Muscle layer of duodenum (tissue), 2 donors: ENCODE data around the gene YAF2.
"Not testable (repeated sequence)": the region's sequence is repeated elsewhere in the genome, so short reads cannot be mapped to it uniquely, and the experiment has no call there.

Experiments used
- H3K27ac ChIP-seq: one replicate; pipeline ENCODE4 v1.7.0; 2013; ENCODE audit warnings: mild to moderate bottlenecking, low read length
- H3K27me3 ChIP-seq: one replicate; pipeline ENCODE4 v1.7.0; 2013; ENCODE audit warnings: low read depth, mild to moderate bottlenecking, control low read depth, low read length
- H3K36me3 ChIP-seq, 2 donors: one replicate each; pipeline ENCODE4 v1.7.0; 2013; ENCODE audit warnings: low read length in 2 of 2, control low read depth in 1 of 2, mild to moderate bottlenecking in 1 of 2; ENCODE audit not compliant: insufficient read depth in 2 of 2, control insufficient read depth in 1 of 2
- H3K4me1 ChIP-seq, 2 donors: one replicate each; pipeline ENCODE4 v1.7.0; 2013; ENCODE audit warnings: low read length in 2 of 2, mild to moderate bottlenecking in 2 of 2, control low read depth in 1 of 2, moderate library complexity in 1 of 2; ENCODE audit not compliant: insufficient read depth in 2 of 2, control insufficient read depth in 1 of 2
- H3K4me3 ChIP-seq, 2 donors: one replicate each; pipeline ENCODE4 v1.7.0; 2013; ENCODE audit warnings: low read length in 2 of 2, low read depth in 1 of 2, mild to moderate bottlenecking in 1 of 2
- H3K9me3 ChIP-seq, 2 donors: one replicate each; pipeline ENCODE4 v1.7.0; 2013; ENCODE audit warnings: low read length in 2 of 2, control low read depth in 1 of 2, mild to moderate bottlenecking in 1 of 2; ENCODE audit not compliant: control insufficient read depth in 1 of 2
- donor health status: healthy.

The YAF2 gene

DNA sequence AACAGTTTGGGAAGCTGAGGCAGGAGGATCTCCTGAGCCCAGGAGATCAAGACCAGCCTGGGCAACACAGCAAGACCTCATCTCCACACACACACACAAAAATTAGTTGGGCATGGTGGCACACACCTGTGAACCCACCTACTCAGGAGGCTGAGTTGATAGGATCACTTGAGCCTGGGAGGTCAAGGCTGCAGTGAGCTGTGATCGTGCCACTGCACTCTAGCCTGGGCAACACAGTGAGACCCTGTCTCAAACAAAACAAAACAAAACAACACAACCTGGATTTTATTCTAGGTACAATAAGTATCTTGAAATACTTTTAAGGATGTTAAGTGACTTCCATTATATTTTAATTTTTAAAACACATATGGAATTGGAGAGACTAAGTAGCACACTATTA, 45.8 kb downstream of the YAF2 start:
- Histone ChIP-seq H3K36me3 (peaks cover 6 to 10% of the 10 kb centered on the region in 2 donors), H3K27me3 (no peaks in the 10 kb centered on the region), H3K4me1 (no peaks in the 10 kb centered on the region), H3K9me3 (no peaks in the 10 kb centered on the region), H3K4me3 (no peak overlapping the region), H3K27ac (no peak overlapping the region)

GRCh38 chr12:42190376-42190775, 47.7 kb downstream of the YAF2 start:
- Histone ChIP-seq H3K36me3 (peaks cover 0 to 5% of the 10 kb centered on the region in 2 donors), H3K4me1 (no peaks in the 10 kb centered on the region), H3K4me3 (no peak overlapping the region), H3K27ac (no peak overlapping the region), H3K27me3 (no peaks in the 10 kb centered on the region), H3K9me3 (no peaks in the 10 kb centered on the region)

DNA sequence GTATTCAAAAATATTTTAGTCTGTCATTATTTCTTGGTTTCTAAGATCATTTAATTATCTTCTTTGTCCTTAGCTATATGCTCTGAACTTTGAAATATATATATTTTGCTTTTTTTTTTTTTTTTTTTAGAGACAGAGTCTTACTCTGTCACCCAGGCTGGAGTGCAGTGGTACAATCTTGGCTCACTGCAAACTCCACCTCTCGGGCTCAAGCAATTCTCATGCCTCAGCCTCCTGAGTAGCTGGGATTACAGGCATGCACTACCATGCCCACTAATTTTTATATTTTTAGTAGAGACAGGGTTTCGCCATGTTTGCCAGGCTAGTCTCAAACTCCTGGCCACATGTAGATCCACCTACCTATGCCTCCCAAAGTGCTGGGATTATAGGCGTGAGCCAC, 49.8 kb downstream of the YAF2 start:
- not testable (repeated sequence) for H3K4me1 ChIP-seq, H3K36me3 ChIP-seq, H3K4me3 ChIP-seq, H3K27ac ChIP-seq, H3K9me3 ChIP-seq, H3K27me3 ChIP-seq

- H3K27ac ChIP-seq = no peak overlapping the region
- no peaks in the 10 kb centered on the region for H3K4me1 ChIP-seq
- peaks cover 0 to 5% of the 10 kb centered on the region in 2 donors for H3K36me3 ChIP-seq
- no peak overlapping the region for H3K4me3 ChIP-seq
- H3K9me3 ChIP-seq = no peaks in the 10 kb centered on the region
- no peaks in the 10 kb centered on the region for H3K27me3 ChIP-seq
Observed at GRCh38 chr12:42187799-42188198, 50.2 kb downstream of the YAF2 start.

DNA sequence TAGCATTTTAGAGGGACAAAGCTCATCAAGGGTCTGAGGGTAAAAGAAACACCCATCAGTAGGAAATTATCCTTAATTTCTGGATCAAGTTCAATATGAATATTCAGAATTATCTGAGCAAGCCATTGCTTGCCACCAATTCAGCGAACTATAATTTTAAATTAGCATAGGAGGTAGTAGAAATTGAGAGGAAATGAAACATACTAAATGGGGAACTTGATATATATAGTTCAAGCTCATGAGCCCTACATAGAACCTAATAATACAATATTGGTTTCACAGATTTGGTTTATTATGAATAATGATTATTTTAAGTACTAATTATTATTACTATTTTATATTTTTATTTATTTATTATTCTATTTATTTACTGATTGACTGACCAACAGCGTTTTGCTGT, 51.3 kb downstream of the YAF2 start:
- no peak overlapping the region for H3K4me3 ChIP-seq
- no peaks in the 10 kb centered on the region for H3K27me3 ChIP-seq
- H3K4me1 ChIP-seq = no peaks in the 10 kb centered on the region
- H3K27ac ChIP-seq = no peak overlapping the region
- no peaks in the 10 kb centered on the region for H3K9me3 ChIP-seq
- no peaks in the 10 kb centered on the region for H3K36me3 ChIP-seq

DNA sequence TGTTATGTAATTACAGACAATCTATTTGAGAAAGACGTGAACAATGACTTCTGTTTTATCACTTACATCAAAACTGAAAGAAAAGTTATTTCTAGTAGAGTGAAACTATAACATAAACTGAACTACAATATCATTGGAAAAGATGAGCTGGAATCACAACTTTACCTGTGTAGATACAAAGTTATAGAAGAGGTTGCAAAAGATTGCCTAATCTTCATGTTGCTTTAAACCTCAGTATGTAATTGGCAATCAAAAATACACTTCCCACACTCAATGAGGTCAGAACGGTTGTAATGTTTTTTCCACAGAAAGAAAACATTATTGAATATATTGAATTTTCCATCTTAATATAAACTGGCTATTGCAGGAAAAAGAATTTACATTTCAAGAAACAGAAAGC, 55.7 kb downstream of the YAF2 start:
- H3K4me1 ChIP-seq = no peaks in the 10 kb centered on the region

GRCh38 chr12:42180990-42181596, 57.0 kb downstream of the YAF2 start:
- no peaks in the 10 kb centered on the region for H3K9me3 ChIP-seq
- H3K27ac ChIP-seq = no peak overlapping the region
- no peaks in the 10 kb centered on the region for H3K4me1 ChIP-seq
- H3K27me3 ChIP-seq = no peaks in the 10 kb centered on the region
- peaks cover 0 to 4% of the 10 kb centered on the region in 2 donors for H3K36me3 ChIP-seq
- no peak overlapping the region for H3K4me3 ChIP-seq

More for the DNA sequence above, 55.7 kb downstream of the YAF2 start:
- Histone ChIP-seq H3K27ac (no peak overlapping the region), H3K4me3 (no peak overlapping the region), H3K27me3 (no peaks in the 10 kb centered on the region), H3K9me3 (no peaks in the 10 kb centered on the region), H3K36me3 (no peaks in the 10 kb centered on the region)

- Histone ChIP-seq H3K9me3 (no peaks in the 10 kb centered on the region), H3K27ac (no peak overlapping the region), H3K4me3 (no peak overlapping the region), H3K36me3 (peaks cover 3 to 4% of the 10 kb centered on the region in 2 donors), H3K4me1 (no peaks in the 10 kb centered on the region), H3K27me3 (no peaks in the 10 kb centered on the region)
Observed at GRCh38 chr12:42178101-42178500, 59.9 kb downstream of the YAF2 start.

- Histone ChIP-seq H3K9me3 (no peaks in the 10 kb centered on the region), H3K4me1 (no peaks in the 10 kb centered on the region), H3K36me3 (peaks cover 3 to 4% of the 10 kb centered on the region in 2 donors), H3K27ac (no peak overlapping the region), H3K27me3 (no peaks in the 10 kb centered on the region), H3K4me3 (no peak overlapping the region)
Observed at GRCh38 chr12:42174978-42175377, 63.1 kb downstream of the YAF2 start.

GRCh38 chr12:42173961-42174521, 64.0 kb downstream of the YAF2 start:
- no peak overlapping the region for H3K27ac ChIP-seq
- peaks cover 3 to 4% of the 10 kb centered on the region in 2 donors for H3K36me3 ChIP-seq
- H3K9me3 ChIP-seq = no peaks in the 10 kb centered on the region
- no peak overlapping the region for H3K4me3 ChIP-seq
- no peaks in the 10 kb centered on the region for H3K4me1 ChIP-seq
- H3K27me3 ChIP-seq = no peaks in the 10 kb centered on the region

- H3K4me1 ChIP-seq = no peaks in the 10 kb centered on the region
- no peak overlapping the region for H3K27ac ChIP-seq
- H3K27me3 ChIP-seq = no peaks in the 10 kb centered on the region
- peaks cover 3 to 4% of the 10 kb centered on the region in 2 donors for H3K36me3 ChIP-seq
- H3K4me3 ChIP-seq = no peak overlapping the region
- H3K9me3 ChIP-seq = no peaks in the 10 kb centered on the region
Observed at GRCh38 chr12:42172441-42173210, 65.4 kb downstream of the YAF2 start.
